KMS-11 (cell line): Measurements from ENCODE around the gene SMIM5.

Experiments
- H2AFZ ChIP-seq: fragments of 200-600 bp; sonication (generic); 2 replicates; pipeline ENCODE4 v1.6.1; 2016; ENCODE audit warnings: antibody characterized with exemption, mixed run types, low read depth
- H3K27ac ChIP-seq: fragments of 200-600 bp; sonication (generic); 2 replicates; pipeline ENCODE4 v1.6.1; 2016; ENCODE audit warnings: mild to moderate bottlenecking, mixed run types
- H3K27me3 ChIP-seq: fragments of 200-600 bp; sonication (generic); 2 replicates; pipeline ENCODE4 v1.6.1; 2017; ENCODE audit warnings: mild to moderate bottlenecking, low read depth, mixed run types, moderate library complexity; ENCODE audit not compliant: insufficient read depth
- H3K36me3 ChIP-seq: fragments of 200-600 bp; sonication (generic); 2 replicates; pipeline ENCODE4 v1.6.1; 2017; ENCODE audit warnings: mild to moderate bottlenecking, mixed run types; ENCODE audit not compliant: insufficient read depth
- H3K4me1 ChIP-seq: fragments of 200-600 bp; sonication (generic); 2 replicates; pipeline ENCODE4 v1.6.1; 2016; ENCODE audit warnings: mild to moderate bottlenecking, low read depth, mixed run types; ENCODE audit not compliant: poor library complexity, severe bottlenecking
- H3K4me2 ChIP-seq: fragments of 200-600 bp; sonication (generic); 2 replicates; pipeline ENCODE4 v1.7.0; 2016; ENCODE audit warnings: mild to moderate bottlenecking, mixed run types
- H3K4me3 ChIP-seq: fragments of 200-600 bp; sonication (generic); IDR thresholded peaks from 2 replicates; pipeline ENCODE4 v1.6.1; 2017; ENCODE audit warnings: low read depth, low read length, mixed read lengths; ENCODE audit not compliant: insufficient read depth
- H3K79me2 ChIP-seq: fragments of 200-600 bp; sonication (generic); 2 replicates; pipeline ENCODE4 v1.6.1; 2016; ENCODE audit warnings: low read depth, mixed run types; ENCODE audit not compliant: insufficient read depth
- H3K9ac ChIP-seq: fragments of 200-600 bp; sonication (generic); 2 replicates; pipeline ENCODE4 v1.6.1; 2016; ENCODE audit warnings: mild to moderate bottlenecking, mixed run types
- H4K20me1 ChIP-seq: fragments of 200-600 bp; sonication (generic); 2 replicates; pipeline ENCODE4 v1.6.1; 2016; ENCODE audit warnings: mild to moderate bottlenecking, mixed run types; ENCODE audit not compliant: insufficient read depth
- CTCF ChIP-seq: fragments of 200-600 bp; sonication (generic); conservative IDR thresholded peaks from 2 replicates; pipeline ENCODE4 v1.6.1; 2017; ENCODE audit warnings: low read depth, mild to moderate bottlenecking, antibody characterized with exemption, low read length, moderate library complexity, mixed read lengths

SMIM5 gene

GRCh38 chr17:75632428-75632827, 806 bp upstream of the SMIM5 start:
- no peak for TF ChIP-seq CTCF
- H3K27ac ChIP-seq = no peak overlapping the region
- no peaks in the 10 kb centered on the region for H3K36me3 ChIP-seq
- no peaks in the 10 kb centered on the region for H3K27me3 ChIP-seq
- peaks cover 14% of the 10 kb centered on the region for H3K4me1 ChIP-seq
- no peak overlapping the region for H3K4me3 ChIP-seq
- no peaks in the 10 kb centered on the region for H3K79me2 ChIP-seq
- no peaks in the 10 kb centered on the region for H4K20me1 ChIP-seq
- H3K4me2 ChIP-seq = no peak overlapping the region; the same call in 1 of the 2 replicates
- H3K9ac ChIP-seq = no peak overlapping the region
- H2AFZ ChIP-seq = no peak overlapping the region

GRCh38 chr17:75633486-75634375, 497 bp downstream of the SMIM5 start:
- no peaks in the 10 kb centered on the region for H3K27me3 ChIP-seq
- peaks cover 14% of the 10 kb centered on the region for H3K4me1 ChIP-seq
- no peaks in the 10 kb centered on the region for H4K20me1 ChIP-seq
- no peaks in the 10 kb centered on the region for H3K36me3 ChIP-seq
- no peaks in the 10 kb centered on the region for H3K79me2 ChIP-seq
- H3K4me2 ChIP-seq = peak overlapping the region; percentile 44; the same call in 1 of the 2 replicates
- no peak overlapping the region for H2AFZ ChIP-seq
- TF ChIP-seq CTCF = peak; percentile 45; the same call in 1 of the 2 replicates
- H3K27ac ChIP-seq = no peak overlapping the region
- H3K4me3 ChIP-seq = no peak overlapping the region
- H3K9ac ChIP-seq = 0 out of 2 replicates have a peak overlapping the region, but pooled peaks have one; percentile 22

DNA sequence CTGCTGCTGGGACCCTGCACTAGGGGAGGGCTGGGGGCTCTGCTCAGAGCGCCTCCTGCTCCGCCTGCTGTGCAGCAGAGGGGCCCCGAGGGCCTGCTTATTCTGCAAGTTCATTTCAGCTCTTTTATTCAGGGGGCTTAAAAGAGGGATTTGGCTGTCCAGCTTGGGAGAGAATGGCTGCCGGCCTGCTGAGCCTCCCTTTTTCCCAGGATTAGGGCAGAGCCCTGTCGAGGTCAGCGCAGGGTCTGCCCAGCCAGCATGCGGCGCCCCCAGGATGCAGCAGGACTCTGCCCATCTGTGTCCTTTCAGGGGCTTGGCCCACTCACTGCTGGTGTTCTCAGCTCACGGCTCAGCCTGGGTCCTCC, 1.1 kb downstream of the SMIM5 start:
- Histone ChIP-seq H3K4me3 (no peak overlapping the region), H3K9ac (no peak overlapping the region), H2AFZ (no peak overlapping the region), H3K27ac (no peak overlapping the region), H4K20me1 (no peaks in the 10 kb centered on the region), H3K79me2 (no peaks in the 10 kb centered on the region), H3K4me2 (peak overlapping the region; percentile 30; the same call in 1 of the 2 replicates), H3K27me3 (no peaks in the 10 kb centered on the region), H3K36me3 (no peaks in the 10 kb centered on the region), H3K4me1 (peaks cover 14% of the 10 kb centered on the region)
- no peak for TF ChIP-seq CTCF

DNA sequence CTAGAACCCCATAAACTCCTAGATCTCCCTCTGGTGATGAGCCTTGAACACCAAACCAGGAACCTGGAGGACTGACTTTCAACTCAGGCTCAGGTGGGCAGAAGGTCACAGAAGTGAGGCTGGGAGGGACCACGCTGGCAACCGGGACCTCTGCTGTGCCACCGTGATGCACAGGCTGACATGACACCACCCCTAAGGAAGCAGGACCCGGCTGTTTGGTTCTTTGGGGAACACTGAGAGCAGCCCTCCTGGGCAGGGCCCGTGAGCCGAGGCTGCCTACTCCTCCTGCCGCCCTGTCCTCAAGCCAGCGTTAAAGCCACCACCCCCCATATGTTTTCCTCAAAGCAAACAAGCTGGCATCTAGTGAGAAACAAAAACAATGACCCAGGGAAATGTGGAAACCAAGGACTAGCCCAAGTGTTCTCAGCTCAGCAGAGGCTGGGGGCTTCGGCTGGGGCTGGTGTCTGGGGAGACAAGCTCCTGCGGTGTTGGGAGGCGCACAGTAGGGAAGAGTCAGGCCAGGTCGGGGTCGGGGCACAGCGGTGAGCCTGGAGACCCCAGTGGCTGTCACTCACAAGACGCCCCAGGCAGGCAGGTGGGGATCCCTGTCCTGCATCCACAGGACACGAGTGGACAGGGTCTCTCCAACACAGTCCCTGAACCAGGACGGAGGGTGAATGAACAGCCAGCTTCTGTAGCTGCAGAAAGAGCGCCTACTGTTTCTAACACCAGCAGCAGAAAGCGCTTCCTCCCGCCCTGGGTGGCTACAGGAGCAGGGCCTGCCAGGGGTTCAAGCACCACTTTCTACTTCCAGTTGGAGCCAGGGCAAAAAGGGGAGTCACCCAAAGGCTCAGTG, 1.7 kb downstream of the SMIM5 start:
- Histone ChIP-seq H3K27me3 (no peaks in the 10 kb centered on the region), H3K79me2 (no peaks in the 10 kb centered on the region), H3K4me1 (peaks cover 14% of the 10 kb centered on the region), H3K36me3 (no peaks in the 10 kb centered on the region), H3K27ac (no peak overlapping the region), H3K4me2 (no peak overlapping the region), H3K4me3 (no peak overlapping the region), H2AFZ (no peak overlapping the region), H3K9ac (no peak overlapping the region), H4K20me1 (no peaks in the 10 kb centered on the region)
- TF ChIP-seq CTCF = no peak
